Measurements from ENCODE around the gene TTC33.
A peak's percentile ranks its signal among the peaks of the same experiment; 100 is the strongest.
"Not testable (repeated sequence)": the region's sequence is repeated elsewhere in the genome, so short reads cannot be mapped to it uniquely, and the experiment has no call there.

TTC33 gene

DNA sequence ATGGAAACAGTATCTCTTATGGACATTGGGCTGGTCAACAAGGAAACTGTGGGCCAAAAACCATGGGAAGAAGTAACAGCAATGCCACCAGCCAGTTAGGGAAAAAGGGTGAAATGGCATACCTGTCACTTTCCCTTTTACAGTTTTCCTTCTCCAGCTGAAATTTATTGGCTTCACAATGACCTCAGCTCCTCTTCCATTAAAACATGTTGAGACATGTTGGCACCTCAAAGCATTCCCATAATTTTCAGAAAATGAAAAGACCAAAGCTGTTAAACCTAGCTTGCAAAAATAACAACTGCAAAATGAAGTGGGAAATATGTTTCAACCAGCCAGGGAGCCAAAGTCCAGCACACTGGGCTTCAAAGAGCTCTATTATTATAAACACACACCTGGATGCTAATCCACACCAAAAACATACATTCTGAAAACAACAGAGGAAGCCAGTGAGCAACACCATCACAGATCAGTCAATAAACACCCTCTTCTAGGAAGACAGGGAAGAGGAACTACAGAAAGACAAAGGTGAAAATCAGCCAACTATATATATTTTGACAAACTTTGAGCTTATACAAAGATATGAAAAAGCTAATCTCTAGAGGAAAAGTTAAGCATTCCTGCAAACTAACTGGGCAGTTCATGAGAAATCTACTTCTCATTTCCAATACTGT lies 154.4 kb downstream of the TTC33 start:
- no peak for DNase-seq

DNA sequence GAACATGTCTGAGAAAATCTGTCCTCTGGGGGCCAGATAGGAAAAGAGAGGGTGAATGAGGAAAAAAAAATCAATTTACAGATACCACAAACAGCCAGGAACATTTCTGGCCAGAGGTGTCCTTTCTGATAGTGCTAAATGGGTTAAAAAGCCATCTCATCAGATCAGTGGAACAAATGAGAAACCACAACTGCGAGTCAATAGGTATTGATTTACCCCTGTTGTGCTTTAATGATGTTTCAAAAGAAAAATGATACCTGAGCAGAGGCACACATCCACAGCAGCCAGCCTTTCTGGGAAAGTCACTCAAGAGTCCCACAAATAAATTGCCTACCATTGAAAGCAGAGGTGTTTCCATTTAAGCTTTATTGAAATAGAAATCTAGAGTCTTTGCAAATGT lies 155.4 kb downstream of the TTC33 start:
- no peak for DNase-seq

DNA sequence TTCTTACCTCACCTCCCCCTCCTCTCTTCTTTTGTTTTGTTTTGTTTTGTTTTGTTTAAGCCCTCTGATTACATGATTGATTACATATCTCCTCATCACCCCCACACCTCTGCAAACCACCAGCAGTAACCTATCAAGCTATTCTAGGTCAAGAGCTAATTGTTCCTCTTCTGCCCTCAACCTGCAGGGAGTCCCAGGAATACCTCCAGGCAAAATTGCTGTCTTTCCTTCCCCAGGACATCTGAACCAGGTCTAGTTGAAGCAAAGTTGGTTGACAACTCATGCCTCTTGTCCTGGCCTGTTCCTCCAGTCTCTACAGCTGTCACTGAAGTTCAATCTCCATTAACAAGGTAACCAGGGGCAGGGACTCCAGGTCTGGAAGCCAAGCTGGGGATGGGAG lies 156.1 kb downstream of the TTC33 start:
- no peak for DNase-seq

DNA sequence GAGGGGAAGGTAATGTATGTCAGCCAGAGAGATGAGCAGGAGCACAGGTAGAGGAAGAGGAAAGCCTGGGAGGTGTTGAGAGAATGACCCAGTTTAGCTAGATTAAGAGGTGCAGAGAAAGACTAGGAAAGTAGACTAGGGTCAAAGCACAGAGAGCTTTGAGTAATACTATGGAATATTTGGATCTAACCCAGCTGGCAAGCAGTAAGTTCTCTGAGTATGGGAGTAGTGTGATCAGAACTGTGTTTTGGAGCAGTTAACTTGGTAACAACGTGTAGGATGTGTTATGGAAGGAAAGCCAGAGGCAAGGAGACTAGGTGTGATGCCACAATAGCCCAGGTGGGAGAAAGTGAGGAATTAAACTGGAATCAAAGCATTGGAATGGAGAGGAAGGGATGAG lies 160.9 kb downstream of the TTC33 start:
- no peak for DNase-seq

DNA sequence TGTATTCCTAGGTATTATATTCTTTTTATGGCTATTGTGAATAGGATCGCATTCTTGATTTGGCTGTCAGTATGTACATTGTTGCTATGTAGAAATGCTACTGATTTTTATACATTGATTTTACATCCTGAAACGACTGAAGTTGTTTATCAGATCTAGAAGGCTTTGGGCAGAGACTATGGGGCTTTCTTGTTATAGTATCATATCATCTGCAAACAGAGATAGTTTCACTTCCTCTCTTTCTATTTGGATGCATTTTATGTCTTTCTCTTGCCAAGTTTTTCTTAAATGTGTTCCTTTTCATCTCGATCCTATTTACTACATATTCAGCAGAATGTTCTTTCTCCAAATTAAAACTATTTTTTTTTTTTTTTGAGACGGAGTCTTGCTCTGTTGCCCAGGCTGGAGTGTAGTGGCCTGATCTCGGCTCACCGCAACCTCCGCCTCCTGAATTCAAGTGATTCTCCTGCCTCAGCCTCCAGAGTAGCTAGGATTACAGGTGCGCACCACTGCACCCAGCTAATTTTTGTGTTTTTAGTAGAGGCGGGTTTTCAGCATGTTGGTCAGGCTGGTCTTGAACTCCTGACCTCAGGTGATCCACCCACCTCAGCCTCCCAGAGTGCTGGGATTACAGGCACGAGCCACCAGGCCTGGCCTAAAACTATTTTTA lies 163.9 kb downstream of the TTC33 start:
- DNase-seq: not testable (repeated sequence)

DNA sequence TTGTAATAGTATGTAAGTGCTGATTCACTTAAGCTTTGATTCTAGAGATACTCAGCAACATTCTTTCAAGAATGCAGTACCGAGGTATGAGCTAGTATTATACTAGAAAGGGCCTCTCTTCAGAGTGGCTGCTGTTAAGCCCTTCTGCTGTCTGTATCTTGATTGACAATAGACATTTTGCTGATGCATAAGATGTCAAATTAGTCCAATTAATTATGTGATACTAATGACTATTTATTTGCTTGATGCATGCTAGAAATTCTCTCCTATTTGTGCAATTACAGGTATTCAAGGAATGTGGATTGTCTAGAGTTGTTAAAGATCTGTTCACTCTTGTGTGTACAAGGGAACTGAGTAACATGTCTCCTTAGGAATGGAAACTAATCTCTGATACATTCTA lies 168.4 kb downstream of the TTC33 start:
- no peak for DNase-seq

DNA sequence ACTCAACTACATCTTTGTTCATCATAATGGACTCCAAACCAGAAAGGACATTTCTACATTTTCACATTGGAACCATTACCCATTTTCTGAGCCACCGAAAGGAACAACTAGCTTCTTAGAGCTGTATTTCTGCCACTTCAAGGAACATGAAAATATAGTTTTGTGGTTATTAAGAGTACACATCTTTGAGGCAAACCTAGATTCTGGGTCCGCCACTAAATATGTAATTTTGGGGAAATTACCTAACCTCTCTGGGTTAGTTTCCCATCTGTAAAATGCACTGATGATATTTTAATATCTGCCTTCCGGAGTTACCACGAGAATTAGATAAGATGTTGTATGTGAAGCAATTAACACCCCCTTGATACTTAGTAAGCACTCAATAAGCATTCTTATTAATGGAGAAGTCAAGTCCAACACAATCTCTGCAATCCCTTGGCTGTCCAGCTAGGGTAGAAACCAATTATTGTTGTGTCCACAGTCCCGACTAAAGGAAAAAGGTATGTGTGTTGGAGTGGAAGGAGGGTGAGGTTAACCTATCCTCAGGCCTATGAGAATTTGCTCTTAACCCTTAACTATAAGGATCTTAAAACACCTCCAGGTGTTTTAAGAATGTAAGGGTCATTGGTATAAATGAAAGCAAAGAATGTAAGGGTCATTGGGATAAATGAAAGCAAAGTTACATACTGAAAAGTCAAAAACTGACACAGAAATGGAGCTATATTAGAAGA lies 170.1 kb downstream of the TTC33 start:
- no peak for DNase-seq

DNA sequence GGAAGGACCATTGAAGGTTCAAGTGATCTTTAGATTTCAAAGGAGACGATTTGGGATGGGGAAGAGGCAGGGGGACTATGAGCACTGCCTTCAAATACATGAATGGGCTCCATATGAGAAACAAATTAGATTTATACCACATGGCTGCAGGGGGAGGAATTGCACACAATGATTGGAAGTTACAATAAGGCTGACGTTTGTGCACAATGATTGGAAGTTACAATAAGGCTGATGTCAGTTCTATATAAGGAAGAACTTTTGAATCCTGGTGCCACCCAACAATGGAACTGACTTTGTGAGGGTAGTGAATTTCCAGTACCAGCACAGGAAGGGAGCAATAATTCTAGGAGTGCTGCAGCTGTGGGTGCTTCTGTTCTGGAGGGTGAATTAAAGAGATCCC lies 171.7 kb downstream of the TTC33 start:
- no peak for DNase-seq

DNA sequence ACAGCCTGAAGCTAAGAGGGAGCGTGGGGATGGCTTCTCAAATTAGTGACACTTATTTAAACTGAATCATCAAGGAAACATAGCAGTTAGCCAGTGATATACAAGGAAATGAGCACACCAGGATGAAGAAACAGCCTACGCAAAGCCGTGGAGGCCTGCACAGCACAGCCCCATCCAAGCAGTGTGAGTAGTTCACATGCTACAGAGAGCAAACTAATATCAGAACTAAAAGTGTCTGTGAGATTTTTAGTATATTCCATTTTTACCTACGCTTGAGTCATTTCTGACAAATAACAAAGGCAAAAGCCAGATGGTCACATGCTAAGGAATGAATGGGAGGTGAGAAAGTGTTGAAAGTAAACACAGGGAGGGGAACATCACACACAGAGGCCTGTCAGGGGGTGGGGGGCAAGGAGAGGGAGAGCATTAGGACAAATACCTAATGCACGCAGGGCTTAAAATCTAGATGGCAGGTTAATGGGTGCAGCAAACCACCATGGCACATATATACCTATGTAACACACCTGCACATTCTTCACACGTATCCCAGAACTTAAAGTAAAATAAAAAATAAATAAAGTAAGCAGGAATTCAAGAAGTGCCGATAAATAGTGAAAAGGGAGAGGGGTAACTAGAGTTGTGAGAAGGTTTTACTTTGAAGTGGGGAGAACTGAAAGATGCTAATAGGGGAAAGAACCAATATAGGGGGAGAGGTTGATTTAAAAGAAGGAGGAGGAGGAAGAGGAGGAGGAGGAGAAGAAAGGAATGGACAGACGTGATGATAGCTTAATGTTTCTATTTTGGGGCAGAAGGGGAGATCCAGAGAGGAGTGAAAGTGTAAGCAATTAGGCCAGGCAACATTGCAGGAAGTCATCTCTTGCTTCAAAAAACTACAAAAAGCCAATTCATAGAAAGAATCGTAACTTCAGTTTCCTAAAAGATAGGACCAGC lies 177.0 kb downstream of the TTC33 start:
- peak; percentile 72 for DNase-seq

DNA sequence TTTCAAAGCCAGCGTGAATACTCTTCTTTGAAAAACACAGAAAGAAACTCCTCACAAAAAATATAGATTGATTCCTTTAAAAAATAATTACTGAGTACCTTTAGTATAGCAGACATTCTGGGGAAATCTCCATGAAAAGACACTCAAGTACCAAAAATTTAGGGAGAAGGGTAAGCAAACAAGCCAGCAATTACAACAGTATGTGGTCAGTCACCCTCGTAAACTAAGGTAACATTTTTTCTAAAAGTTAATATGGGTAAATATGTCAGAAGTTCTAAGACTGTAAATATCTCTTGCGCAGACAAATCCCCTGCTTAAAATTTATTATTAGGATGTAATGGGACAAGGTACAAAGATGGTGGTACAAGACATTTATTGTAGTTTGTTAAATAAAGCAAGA lies 178.0 kb downstream of the TTC33 start:
- no peak for DNase-seq

DNA sequence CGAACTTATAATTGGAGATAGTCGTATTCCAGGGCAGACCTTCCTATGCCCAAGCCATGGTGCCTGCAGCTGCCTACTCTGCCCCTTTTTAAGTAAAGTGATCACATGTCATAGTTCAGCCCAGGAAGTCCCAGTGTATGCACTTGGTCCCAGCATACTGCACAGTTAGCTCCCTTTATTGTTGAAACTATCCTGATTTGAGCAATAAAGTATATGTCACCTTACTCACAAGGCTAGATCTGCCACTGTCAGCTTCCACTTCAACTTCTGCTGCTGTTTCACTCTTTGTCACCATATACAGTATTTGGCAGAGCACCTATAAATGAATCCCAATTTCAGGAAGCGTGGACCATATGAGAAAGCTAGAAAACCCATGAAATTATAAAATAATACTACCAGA lies 179.8 kb downstream of the TTC33 start:
- DNase-seq: no peak

DNA sequence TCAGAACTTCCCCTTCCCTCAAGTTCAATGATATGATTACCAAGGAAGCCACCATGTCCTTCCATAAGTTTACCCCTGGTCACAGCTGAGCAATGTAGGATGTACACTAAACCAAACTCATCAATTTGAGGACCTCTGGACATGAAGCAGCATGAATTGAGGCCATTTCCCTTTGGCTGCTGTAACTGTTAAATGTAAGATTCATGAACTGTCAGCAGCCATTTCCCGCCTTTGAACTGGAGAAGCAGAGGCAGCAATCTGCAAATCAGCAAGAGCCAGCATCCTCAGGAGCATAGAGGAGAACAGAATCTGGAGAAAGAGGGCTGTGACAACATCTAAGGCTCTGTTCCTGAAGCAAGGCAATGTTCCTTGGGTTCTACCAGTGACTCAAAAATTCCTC lies 180.3 kb downstream of the TTC33 start:
- no peak for DNase-seq

DNA sequence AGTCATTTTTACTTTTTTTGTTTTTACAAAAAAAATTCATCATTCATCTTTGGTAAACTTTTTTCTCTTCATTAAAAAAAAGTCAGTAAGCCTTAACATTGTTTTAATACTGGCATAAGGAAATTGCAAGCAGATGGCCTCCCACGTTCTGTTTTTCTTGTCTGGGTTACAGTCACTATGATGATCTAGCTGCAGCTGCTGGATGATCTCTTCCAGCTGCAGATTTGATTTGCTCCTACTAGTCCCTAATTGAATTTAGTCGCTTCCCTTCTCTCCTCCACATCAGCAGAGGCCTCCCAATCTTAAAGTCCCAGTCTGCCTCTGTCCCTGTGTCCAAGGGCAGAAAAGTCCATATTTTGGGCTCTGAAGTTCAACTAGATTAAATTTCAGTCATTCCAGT lies 182.8 kb downstream of the TTC33 start:
- DNase-seq: no peak

DNA sequence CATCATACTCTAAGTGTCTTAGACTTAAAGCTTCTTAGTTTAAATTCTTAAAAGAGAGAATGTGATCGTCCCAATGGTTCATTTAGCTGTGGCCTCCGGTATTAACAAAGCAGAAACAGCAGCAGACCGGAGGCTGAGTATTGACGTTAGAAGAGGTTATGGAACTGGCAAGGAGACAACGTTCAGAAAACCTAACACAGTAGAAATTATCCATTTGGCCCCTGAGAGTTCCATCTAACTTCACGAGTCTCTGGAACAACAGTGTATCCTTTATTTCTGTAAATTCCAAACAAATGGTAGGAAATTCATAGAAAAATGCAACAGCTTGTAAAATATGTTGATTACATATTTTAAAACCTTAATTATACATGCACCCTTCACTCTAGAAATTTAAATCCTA lies 183.4 kb downstream of the TTC33 start:
- DNase-seq: no peak

DNA sequence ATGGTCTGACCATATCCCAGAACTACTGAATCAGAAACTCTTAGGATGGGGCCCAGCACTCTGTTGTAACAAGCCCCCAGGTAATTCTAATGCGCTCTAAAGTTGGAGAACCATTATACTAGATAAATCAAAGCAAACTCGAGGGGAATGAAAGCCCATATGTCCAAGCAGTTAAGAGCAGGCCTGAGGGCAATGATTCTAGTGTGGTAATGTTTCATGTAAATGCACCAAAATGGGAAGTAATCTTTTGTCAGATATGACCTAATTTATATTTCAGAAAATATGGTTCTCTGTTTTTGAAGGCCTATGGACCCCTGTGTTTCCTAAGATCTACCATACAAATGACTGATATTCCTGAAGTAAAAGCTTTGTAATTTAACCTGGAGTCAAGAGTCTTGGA lies 184.0 kb downstream of the TTC33 start:
- no peak for DNase-seq

DNA sequence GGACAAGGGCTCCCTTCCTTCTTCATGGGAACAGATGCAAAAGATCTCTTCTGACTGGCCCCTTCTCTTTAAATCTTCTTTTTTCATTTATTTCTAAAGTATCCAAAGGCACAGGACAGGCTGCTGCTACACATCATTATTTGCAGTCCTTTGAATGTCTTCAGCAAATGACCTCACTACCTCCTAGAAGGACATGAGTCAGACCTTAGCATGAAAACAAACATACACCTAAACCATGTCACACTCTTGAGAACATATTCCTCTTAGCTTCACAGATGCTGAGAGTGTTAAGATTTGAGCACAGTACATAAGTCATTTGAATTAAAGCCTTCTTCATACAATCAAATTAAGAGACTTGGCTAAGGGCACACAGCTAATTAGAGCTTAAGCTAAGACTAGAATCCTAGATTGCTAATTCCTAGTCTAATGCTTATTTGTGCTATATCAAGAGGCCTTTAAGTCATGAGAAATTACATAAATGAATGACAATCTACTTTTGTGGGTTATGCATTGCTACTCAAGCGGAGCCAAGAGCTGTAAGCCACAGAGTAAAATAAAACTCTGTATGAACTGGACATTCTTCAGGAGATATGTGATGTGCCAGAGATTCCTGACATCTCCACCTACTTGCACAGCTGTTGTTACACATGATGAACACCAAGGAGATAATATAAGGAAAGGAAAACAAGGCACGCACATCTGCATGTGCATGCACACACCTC lies 185.2 kb downstream of the TTC33 start:
- no peak for DNase-seq

DNA sequence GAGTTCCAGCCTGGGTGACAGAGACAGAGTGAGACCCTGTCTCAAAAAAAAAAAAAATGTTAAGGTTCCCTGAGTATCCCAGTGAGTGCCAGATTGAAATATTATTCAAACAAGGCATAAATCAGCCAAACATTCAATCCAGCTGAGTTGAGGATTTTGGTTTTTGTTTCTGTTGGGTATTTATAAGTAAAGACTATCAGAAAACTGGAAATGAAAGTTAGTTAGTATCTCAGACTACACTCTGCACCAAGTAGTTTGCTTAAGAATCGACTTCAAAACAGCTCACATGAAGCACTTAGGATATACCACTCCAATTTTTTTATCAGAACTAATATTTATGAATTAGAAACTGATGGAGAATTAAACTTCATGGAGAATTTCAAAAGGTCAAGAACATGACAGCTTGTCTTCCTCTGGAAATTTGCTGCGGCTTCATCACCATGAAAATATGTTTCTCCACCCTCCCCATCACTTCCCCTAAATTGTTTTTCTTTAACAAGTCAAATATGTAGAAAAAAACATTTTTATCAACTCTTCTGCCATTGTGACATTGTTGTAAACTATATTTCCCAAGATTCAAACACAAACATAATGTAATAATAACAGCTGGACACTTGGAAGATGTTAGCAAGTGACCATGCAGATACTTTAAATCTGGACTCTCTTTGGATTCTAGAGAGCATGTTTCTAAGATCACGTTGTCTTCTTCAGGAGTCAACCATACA lies 186.1 kb downstream of the TTC33 start:
- DNase-seq: no peak

DNA sequence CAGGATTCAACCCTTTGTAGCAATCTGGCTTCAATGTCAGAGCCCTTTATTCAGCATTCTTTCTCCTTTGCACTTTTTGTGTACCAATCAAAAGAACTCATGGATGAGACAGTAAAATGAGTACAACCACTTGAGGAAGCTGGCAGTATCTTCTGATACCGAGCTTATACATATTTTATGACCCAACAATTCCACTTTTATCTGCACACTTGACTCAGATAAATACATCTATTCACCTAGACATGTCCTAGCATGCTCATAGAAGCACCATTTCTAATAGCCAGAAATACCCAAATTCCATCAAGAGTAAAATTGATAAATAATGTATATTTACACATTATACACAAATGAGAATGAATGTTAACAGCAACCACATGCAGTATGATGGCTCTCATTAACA lies 187.2 kb downstream of the TTC33 start:
- no peak for DNase-seq

DNA sequence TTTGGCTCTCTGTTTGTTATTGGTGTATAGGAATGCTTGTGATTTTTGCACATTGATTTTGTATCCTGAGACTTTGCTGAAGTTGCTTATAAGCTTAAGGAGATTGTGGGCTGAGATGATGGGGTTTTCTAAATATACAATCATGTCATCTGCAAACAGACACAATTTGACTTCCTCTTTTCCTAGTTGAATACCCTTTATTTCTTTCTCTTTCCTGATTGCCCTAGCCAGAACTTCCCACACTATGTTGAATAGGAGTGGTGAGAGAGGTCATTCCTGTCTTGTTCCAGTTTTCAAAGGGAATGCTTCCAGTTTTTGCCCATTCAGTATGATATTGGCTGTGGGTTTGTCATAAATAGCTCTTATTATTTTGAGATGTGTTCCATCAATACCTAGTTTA lies 192.6 kb downstream of the TTC33 start:
- DNase-seq: not testable (repeated sequence)

DNA sequence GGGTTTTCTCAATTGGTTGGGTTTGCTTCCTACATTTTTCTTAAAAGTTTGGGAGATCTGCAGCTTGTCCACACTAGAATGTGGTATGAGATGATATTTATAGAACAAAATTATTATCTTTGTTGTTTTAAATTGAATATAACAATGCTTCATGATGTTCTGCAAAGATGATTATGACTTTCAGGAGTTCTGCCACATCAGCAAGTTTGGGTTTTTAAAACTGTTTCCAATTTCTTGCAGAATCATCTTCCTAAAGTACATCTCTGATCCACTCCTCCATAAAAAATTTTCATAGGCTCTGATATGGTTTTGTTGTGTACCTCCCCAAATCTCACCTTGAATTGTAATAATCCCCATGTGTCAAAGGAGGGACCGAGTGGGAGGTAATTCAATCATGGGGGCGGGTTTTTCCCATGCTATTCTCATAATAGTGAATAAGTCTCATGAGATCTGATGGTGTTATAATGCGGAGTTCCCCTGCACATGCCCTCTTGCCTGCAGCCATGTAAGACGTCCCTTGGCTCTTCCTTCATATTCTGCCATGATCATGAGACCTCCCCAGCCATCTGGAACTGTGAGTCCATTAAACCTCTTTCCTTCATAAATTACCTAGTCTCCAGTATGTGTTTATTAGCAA lies 195.2 kb downstream of the TTC33 start:
- no peak for DNase-seq

DNA sequence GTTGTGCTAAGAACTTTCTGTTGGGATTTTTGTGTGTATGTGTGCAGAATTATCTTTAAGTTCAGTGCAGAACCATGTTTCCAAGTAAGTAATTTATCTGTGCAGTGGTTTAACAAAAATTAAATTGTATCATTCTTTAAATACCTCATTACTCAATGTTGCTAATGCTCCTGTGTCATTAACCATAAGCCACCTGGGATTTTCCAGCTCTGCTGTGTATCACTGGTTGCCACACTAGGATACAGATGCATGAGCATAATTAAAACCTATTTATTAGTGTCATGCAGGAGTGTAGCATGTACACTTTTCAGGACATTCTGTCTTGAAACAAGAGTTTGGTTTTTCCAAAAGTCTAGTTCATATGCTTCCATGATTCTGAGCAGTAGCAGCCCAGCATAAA lies 196.5 kb downstream of the TTC33 start:
- no peak for DNase-seq
